PFSK-1 (cell line): Measurements from ENCODE around the gene PSORS1C1.

Experiments used
- FOXP2 ChIP-seq: optimal IDR thresholded peaks from 2 replicates; pipeline ENCODE3; 2011; ENCODE audit warnings: borderline replicate concordance, control low read depth, inconsistent platforms; ENCODE audit not compliant: insufficient read depth; ENCODE audit errors: extremely low read length, extremely low read depth
- POLR2AphosphoS5 ChIP-seq: IDR thresholded peaks from 2 replicates; pipeline ENCODE4 v1.6.1; 2012; ENCODE audit warnings: low read depth, mild to moderate bottlenecking, control low read depth, low read length, moderate library complexity
- SIN3A ChIP-seq: IDR thresholded peaks from 2 replicates; pipeline ENCODE4 v1.6.1; 2012; ENCODE audit warnings: mild to moderate bottlenecking, low read length, moderate library complexity, borderline replicate concordance; ENCODE audit not compliant: insufficient read depth
- TAF1 ChIP-seq: IDR thresholded peaks from 2 replicates; pipeline ENCODE4 v1.6.1; 2012; ENCODE audit warnings: low read length, control low read depth, borderline replicate concordance; ENCODE audit not compliant: insufficient read depth
- TF ChIP-seq, protein P1 (sequence below), 2 experiments: IDR thresholded peaks; 2 replicates each; pipeline versions ENCODE4 v1.6.1 to v1.8.0; 2011 to 2012; ENCODE audit warnings: low read depth in 2 of 2, low read length in 2 of 2, control low read depth in 1 of 2, inconsistent platforms in 1 of 2, mild to moderate bottlenecking in 1 of 2, moderate library complexity in 1 of 2; ENCODE audit not compliant: insufficient read depth in 1 of 2

Gene PSORS1C1

DNA sequence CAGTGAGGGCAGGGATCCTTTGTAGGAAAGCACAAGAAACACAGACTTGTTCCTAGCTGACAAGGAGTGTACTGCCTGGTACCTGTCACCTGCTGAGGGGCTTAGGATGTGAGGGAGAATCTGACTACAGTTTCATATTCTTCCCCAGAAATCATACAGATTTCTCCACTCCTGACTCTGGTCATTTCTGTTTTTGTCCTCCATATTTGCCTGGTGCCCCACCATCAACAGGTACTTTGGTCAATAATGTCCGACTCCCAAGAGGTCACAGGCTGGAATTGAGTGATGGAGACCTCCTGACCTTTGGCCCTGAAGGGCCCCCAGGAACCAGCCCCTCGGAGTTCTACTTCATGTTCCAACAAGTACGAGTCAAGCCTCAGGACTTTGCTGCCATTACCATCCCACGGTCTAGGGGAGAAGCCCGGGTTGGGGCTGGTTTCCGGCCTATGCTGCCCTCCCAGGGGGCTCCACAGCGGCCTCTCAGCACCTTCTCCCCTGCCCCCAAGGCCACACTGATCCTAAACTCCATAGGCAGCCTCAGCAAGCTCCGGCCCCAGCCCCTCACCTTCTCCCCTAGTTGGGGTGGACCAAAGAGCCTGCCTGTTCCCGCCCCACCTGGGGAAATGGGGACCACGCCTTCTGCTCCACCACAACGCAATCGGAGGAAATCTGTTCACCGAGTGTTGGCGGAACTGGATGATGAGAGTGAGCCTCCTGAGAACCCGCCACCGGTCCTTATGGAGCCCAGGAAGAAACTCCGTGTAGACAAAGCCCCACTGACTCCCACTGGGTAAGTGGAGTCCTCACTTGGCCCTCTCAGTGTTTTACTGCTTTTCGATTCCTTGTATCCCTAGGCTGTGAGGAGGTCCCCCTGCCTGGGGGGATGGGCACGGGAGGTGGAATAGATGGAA lies 46.9 kb downstream of the PSORS1C1 start:
- no peak for TF ChIP-seq POLR2AphosphoS5
- TF ChIP-seq, protein P1, sequence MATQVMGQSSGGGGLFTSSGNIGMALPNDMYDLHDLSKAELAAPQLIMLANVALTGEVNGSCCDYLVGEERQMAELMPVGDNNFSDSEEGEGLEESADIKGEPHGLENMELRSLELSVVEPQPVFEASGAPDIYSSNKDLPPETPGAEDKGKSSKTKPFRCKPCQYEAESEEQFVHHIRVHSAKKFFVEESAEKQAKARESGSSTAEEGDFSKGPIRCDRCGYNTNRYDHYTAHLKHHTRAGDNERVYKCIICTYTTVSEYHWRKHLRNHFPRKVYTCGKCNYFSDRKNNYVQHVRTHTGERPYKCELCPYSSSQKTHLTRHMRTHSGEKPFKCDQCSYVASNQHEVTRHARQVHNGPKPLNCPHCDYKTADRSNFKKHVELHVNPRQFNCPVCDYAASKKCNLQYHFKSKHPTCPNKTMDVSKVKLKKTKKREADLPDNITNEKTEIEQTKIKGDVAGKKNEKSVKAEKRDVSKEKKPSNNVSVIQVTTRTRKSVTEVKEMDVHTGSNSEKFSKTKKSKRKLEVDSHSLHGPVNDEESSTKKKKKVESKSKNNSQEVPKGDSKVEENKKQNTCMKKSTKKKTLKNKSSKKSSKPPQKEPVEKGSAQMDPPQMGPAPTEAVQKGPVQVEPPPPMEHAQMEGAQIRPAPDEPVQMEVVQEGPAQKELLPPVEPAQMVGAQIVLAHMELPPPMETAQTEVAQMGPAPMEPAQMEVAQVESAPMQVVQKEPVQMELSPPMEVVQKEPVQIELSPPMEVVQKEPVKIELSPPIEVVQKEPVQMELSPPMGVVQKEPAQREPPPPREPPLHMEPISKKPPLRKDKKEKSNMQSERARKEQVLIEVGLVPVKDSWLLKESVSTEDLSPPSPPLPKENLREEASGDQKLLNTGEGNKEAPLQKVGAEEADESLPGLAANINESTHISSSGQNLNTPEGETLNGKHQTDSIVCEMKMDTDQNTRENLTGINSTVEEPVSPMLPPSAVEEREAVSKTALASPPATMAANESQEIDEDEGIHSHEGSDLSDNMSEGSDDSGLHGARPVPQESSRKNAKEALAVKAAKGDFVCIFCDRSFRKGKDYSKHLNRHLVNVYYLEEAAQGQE (IDR thresholded peaks at IDR 0.05; ENCODE audit: insufficient read depth in 1 of 2, low read depth in 2 of 2, low read length in 2 of 2) = no peak

DNA sequence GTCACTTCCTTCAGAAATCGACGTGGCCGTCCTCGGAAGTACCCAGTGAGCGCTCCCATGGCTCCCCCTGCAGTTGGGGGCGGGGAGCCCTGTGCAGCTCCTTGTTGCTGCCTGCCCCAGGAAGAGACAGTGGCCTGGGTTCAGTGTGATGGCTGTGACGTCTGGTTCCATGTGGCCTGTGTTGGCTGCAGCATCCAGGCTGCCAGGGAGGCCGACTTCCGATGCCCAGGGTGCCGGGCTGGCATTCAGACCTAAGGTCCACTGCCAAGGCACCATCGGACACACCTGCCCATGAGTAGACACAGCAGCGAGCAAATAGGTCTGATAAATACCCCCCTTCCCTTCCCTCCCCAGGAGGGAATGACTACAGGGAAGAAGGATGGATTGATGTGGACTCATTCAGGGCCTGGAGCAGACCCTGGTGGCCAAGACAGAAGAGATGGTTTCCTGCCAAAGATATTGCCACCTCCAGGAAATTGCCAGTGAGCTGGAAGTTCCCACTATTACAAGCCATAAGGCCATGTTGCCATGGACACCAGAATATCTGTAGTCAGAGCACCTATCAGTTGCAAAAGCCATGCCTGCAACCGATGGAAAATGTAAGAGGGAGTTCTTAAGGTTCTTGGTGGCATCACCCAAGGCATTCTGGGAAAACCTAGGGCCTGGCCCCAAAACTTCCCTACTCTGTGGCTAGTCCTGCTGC lies 48.0 kb downstream of the PSORS1C1 start:
- TF ChIP-seq POLR2AphosphoS5 (no peak), FOXP2 (no peak), TAF1 (no peak), SIN3A (no peak)
- TF ChIP-seq, protein P1 (IDR thresholded peaks at IDR 0.05; ENCODE audit: insufficient read depth in 1 of 2, low read depth in 2 of 2, low read length in 2 of 2) = no peak

DNA sequence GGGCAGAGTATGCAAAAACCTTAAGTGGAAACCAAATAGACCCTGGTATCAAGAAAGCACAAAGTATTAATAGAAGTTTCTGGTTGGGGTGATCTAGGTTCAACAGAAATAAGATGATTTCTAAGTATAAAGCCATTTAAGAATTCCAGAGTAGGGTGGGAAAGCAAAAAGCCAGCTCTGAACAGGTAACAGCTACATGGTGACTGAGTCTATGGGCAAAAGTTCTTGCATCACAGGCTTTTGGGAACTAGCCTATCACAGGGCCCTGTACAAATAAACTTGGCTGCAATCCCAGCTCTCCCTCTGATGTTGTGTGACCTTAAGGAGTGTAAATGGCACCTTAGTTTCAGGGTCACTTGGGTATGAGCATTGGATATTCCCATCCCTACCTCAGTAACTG lies 49.3 kb downstream of the PSORS1C1 start:
- no peak for TF ChIP-seq SIN3A
- TF ChIP-seq, protein P1 (IDR thresholded peaks at IDR 0.05; ENCODE audit: insufficient read depth in 1 of 2, low read depth in 2 of 2, low read length in 2 of 2) = no peak
- no peak for TF ChIP-seq POLR2AphosphoS5
- TF ChIP-seq TAF1 = no peak
- TF ChIP-seq FOXP2 = no peak

DNA sequence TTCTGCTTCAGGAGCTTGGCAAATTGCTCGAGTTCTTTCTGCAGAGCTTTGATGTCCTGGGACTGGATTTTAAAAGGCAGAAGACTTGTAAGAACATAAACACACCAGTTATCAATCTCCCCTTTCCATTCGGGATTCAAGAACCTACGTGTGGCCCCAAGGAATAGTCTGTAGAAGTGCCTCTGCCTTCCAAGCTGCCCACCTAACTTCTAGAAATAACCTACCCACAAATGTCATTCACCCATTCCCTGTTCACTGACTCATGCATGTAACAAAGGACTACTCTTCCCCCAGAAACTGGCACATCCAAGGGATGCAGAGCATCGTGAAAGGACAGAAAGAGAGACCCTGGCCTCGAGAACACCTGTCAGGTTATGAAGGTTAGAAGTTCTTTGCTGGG lies 51.4 kb downstream of the PSORS1C1 start:
- no peak for TF ChIP-seq TAF1
- TF ChIP-seq FOXP2 = no peak
- TF ChIP-seq, protein P1 (IDR thresholded peaks at IDR 0.05; ENCODE audit: insufficient read depth in 1 of 2, low read depth in 2 of 2, low read length in 2 of 2) = no peak
- no peak for TF ChIP-seq POLR2AphosphoS5
- TF ChIP-seq SIN3A = no peak
